ENCODE results near the gene AZU1. TPM values are rescaled to one million over a fixed set of nuclear protein-coding genes. Genes with fewer than 3 reads are reported as not detected.

The AZU1 gene
- polyA plus RNA-seq, 2 of the 4 experiments (the other 2 are of a cell fraction), result 0.31 to 0.32 TPM

DNA sequence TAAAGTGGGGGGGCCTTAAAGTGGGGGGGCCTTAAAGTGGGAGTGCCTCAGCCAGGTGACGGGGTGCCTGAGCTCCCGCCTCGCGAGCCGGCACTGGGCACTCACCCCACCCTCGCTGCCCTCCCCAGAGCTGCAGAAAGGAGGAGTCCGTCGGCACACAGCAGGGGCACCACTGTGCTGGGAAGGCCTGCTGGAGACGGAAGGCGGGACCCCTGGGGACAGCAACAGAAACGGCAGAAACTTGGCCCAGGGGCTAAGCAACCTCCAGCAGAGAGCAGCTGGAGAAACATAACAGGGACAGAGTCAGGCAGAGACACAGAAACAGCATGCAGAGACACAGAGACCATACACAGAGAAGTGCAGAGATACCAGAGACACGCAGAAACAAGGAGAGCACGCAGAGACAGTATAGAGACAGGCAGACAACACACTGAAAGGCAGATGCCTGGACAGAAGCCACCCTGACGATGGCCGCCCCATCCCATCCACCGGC is 39.7 kb downstream of the AZU1 start:
- FAIRE-seq, result no peak
- DNase-seq (ENCODE audit: low read depth in 1 of 2, low spot score in 1 of 2), result no peak
- H3K4me1 ChIP-seq, result peaks cover 39% of the 10 kb centered on the region
- no peak for TF ChIP-seq CEBPB (IDR thresholded peaks at IDR 0.05)
- TF ChIP-seq, protein P1, sequence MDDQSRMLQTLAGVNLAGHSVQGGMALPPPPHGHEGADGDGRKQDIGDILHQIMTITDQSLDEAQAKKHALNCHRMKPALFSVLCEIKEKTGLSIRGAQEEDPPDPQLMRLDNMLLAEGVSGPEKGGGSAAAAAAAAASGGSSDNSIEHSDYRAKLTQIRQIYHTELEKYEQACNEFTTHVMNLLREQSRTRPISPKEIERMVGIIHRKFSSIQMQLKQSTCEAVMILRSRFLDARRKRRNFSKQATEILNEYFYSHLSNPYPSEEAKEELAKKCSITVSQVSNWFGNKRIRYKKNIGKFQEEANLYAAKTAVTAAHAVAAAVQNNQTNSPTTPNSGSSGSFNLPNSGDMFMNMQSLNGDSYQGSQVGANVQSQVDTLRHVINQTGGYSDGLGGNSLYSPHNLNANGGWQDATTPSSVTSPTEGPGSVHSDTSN (IDR thresholded peaks at IDR 0.05), result peak; percentile 40; the same call in 1 of the 2 replicates
- no peaks in the 10 kb centered on the region for H3K9me3 ChIP-seq
- peak overlapping the region in 1 of 2 experiments; percentile 95; a peak in 2 of 6 replicates for H3K27ac ChIP-seq
- ATAC-seq, result no peak
- H3K4me3 ChIP-seq, result no peak overlapping the region
- no peak overlapping the region for H3K4me2 ChIP-seq
- CTCF ChIA-PET, result interaction anchor here (1.0 to 3.1 kb wide), 2 partner anchors 8 to 10 kb away, joined by 5 to 13 read pairs; partner anchors contain the start of gene CFD
- POLR2A ChIA-PET, result no interaction called here
- 70% methylated on average over 5 of the region's 16 CpGs for WGBS (ENCODE audit: missing lambda C conversion rate)

DNA sequence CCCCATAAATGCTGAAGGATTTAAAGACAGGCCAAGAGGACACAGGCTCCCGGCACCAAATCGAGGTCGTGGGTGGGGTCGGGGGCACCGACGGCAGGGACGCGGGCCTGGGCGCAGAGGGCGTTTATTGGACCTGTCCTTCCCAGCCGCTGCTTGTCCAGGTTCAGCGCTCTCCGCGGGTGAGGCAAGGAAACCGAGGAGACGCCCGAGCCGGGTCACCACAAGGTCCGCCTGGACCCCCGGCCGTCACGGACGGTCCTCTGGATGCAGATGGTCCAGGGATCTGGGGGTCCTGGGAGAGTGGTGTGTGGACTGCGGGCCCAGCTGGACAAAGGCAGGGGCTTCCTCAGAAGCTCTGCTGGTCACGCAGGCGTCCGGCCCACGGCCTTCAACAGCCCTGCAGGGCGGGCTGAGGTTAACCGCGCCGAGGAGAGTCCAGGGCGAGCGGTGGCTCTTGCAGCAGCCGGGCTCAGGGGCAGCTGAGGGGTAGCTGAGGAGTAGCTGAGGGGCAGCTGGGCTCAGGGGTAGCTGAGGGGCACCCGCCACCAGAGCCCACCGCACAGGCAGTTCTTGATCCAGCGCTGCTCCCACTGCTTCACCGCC is 40.3 kb downstream of the AZU1 start:
- ATAC-seq, result no peak
- POLR2A ChIA-PET, result no interaction called here

DNA sequence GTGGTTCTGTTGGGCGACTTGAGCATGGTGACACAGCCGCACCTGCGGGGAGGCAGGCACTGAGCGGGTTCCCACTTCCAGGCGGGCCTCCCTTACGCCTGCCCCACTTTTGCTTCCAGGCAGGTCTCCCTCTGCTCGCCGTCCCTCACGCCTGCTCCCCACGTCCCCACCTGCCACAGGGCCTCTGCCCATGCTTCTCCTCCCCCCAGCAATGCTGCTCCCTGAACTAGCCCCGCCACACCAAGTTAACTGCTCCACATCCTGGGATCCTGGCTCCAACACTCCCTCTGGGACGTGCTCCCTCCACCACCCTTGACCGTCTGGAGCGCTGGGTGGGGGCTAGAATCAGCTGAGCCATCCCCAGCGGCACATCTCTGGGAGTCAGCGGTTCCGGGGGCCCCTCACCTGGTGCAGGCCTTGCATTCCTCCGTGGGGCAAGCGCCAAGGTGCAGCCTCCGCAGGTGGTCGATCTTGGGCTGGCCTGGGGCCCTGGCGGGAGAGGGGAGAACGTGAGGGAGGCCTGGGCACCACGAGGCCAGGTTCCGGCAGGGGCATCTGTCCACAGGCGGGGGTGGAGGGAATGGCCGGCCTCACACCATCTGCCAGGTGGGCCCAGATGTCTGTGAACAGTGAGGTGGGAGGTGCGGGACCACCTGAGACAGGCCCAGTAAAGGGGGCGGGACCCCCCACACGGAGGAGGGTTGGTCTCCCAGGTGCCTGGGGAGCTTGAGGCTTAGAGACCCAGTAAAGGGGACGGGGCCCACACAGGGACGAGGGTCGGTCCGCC is 41.0 kb downstream of the AZU1 start:
- Histone ChIP-seq H3K9me3 (no peaks in the 10 kb centered on the region), H3K4me2 (peak overlapping the region; percentile 71), H3K4me1 (peaks cover 47% of the 10 kb centered on the region), H3K27ac (peak overlapping the region; percentile 81 to 95), H3K4me3 (no peak overlapping the region)
- no peak for DNase-seq (ENCODE audit: low read depth in 1 of 2, low spot score in 1 of 2)
- FAIRE-seq, result no peak
- POLR2A ChIA-PET, result no interaction called here
- WGBS (ENCODE audit: missing lambda C conversion rate), result 88% methylated on average over 11 of the region's 34 CpGs
- ATAC-seq, result no peak
- CTCF ChIA-PET, result interaction anchor here (1.0 to 3.1 kb wide), 2 partner anchors 9 to 12 kb away, joined by 5 to 13 read pairs; partner anchors contain the start of gene CFD
- TF ChIP-seq, protein P1 (IDR thresholded peaks at IDR 0.05), result peak; percentile 11; the same call in 1 of the 2 replicates
- TF ChIP-seq JUNB (IDR thresholded peaks at IDR 0.05) (no peak), TP53 (CRISPR knock-in tag; IDR thresholded peaks at IDR 0.05) (0 out of 2 replicates have a peak, but pooled peaks have one; percentile 18), EHF (CRISPR knock-in tag; IDR thresholded peaks at IDR 0.05) (peak; percentile 70; the same call in 1 of the 2 replicates), HOXA7 (CRISPR knock-in tag; IDR thresholded peaks at IDR 0.05) (0 out of 2 replicates have a peak, but pooled peaks have one; percentile 16)

More for the DNA sequence above, 40.3 kb downstream of the AZU1 start:
- Histone ChIP-seq H3K4me3 (no peak overlapping the region), H3K4me1 (peaks cover 41% of the 10 kb centered on the region), H3K9me3 (no peaks in the 10 kb centered on the region), H3K4me2 (no peak overlapping the region), H3K27ac (peak overlapping the region in 1 of 2 experiments; percentile 95; a peak in 3 of 6 replicates)
- CTCF ChIA-PET, result interaction anchor here (1.0 to 3.1 kb wide), 2 partner anchors 8 to 11 kb away, joined by 5 to 13 read pairs; partner anchors contain the start of gene CFD
- TF ChIP-seq ZNF302 (CRISPR knock-in tag; IDR thresholded peaks at IDR 0.05) (no peak), JUN (IDR thresholded peaks at IDR 0.05) (0 out of 5 replicates have a peak, but pooled peaks of 1 of the 2 experiments have one; percentile 3)
- DNase-seq (ENCODE audit: low read depth in 1 of 2, low spot score in 1 of 2) (no peak), FAIRE-seq (no peak)
- 92% methylated on average over 31 of the region's 39 CpGs for WGBS (ENCODE audit: missing lambda C conversion rate)

DNA sequence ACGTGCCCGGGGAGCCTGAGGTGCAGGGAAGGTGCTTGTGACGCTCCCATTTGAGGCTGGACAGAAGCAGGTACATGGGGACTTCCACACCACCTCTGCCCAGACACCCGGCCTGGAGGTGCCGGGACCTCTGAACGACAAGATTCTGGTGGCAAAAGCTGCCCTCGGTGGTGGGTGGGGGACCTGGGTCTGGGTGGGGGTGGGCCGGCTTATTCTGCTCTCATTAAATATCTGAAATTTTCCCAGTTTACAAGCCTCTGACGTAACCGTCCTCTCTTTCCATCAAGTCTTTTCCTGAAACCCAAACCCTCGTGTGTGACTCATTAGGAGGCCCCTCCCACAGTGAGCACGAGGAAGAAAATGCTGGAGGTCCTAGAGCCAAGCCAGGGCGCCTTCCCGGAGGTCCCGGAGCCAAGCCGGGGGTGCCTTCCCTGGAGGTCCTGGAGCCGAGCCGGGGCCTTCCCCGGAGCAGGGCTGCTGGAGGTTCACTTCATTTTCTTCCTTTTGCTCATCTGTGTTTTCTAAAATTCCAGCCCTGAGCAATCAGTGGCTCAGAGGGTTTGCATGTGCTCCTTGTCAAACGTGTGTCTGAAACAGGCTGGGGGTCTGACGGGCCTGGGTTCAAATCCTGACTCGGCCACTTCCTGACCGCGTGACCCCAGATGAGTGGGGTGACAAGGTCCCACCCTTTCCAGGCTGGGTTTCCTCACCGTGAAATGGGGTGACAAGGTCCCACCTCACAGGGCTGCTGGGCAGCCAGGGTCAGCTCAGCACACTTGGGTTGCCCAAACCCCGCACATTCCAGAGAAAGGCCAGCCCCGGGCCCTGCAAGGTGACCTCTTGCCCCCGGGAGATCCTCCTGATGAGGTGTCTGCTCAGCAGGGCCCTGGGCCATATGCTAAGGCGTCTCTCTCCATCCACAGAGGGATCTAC is 41.9 kb downstream of the AZU1 start:
- CTCF ChIA-PET, result interaction anchor here (0.7 to 3.1 kb wide), 2 partner anchors 12 to 31 kb away, joined by 3 to 13 read pairs; no protein-coding TSS in a partner anchor
- 20% methylated on average over 11 of the region's 29 CpGs for WGBS (ENCODE audit: missing lambda C conversion rate)
- FAIRE-seq, result no peak
- peak overlapping the region; percentile 71 for H3K4me2 ChIP-seq
- H3K4me3 ChIP-seq, result no peak overlapping the region
- peak; percentile 66 to 89 for DNase-seq (ENCODE audit: low read depth in 1 of 2, low spot score in 1 of 2)
- ATAC-seq, result peak; percentile 26 to 45; a peak in 4 of 6 replicates
- peak overlapping the region; percentile 81 to 95 for H3K27ac ChIP-seq
- H3K9me3 ChIP-seq, result no peaks in the 10 kb centered on the region
- H3K4me1 ChIP-seq, result peaks cover 48% of the 10 kb centered on the region
- POLR2A ChIA-PET, result no interaction called here
- TF ChIP-seq HOXA7 (CRISPR knock-in tag; IDR thresholded peaks at IDR 0.05) (no peak), CBX8 (IDR thresholded peaks at IDR 0.05) (no peak), SREBF2 (IDR thresholded peaks at IDR 0.05) (no peak), JUNB (IDR thresholded peaks at IDR 0.05) (peak; percentile 23; the same call in 1 of the 2 replicates), EHF (CRISPR knock-in tag; IDR thresholded peaks at IDR 0.05) (no peak), POLR2AphosphoS2 (conservative IDR thresholded peaks at IDR 0.05; ENCODE audit: low read length) (no peak), FOXS1 (CRISPR knock-in tag; IDR thresholded peaks at IDR 0.05) (no peak), HOXB13 (CRISPR knock-in tag; IDR thresholded peaks at IDR 0.05; ENCODE audit: low read depth) (no peak), JUN (IDR thresholded peaks at IDR 0.05) (peak in 1 of 2 experiments; percentile 23; a peak in 1 of 5 replicates), NFE2L2 (conservative IDR thresholded peaks at IDR 0.05; ENCODE audit: low read length) (no peak), TFCP2L1 (CRISPR knock-in tag; IDR thresholded peaks at IDR 0.05) (0 out of 2 replicates have a peak, but pooled peaks have one; percentile 24), RFX5 (IDR thresholded peaks at IDR 0.05) (no peak), EP300 (IDR thresholded peaks at IDR 0.05) (no peak), ZFP36 (IDR thresholded peaks at IDR 0.05; ENCODE audit: borderline replicate concordance, partially characterized antibody) (no peak)
- TF ChIP-seq, protein P2, sequence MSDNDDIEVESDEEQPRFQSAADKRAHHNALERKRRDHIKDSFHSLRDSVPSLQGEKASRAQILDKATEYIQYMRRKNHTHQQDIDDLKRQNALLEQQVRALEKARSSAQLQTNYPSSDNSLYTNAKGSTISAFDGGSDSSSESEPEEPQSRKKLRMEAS (IDR thresholded peaks at IDR 0.05), result peak; percentile 79
- TF ChIP-seq, protein P3, sequence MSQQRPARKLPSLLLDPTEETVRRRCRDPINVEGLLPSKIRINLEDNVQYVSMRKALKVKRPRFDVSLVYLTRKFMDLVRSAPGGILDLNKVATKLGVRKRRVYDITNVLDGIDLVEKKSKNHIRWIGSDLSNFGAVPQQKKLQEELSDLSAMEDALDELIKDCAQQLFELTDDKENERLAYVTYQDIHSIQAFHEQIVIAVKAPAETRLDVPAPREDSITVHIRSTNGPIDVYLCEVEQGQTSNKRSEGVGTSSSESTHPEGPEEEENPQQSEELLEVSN (IDR thresholded peaks at IDR 0.05; ENCODE audit: borderline replicate concordance, low read depth), result peak; percentile 47; the same call in 1 of the 2 replicates
- TF ChIP-seq, protein P4, sequence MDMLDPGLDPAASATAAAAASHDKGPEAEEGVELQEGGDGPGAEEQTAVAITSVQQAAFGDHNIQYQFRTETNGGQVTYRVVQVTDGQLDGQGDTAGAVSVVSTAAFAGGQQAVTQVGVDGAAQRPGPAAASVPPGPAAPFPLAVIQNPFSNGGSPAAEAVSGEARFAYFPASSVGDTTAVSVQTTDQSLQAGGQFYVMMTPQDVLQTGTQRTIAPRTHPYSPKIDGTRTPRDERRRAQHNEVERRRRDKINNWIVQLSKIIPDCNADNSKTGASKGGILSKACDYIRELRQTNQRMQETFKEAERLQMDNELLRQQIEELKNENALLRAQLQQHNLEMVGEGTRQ (IDR thresholded peaks at IDR 0.05), result no peak
